RWPE1 (cell line): ENCODE results near the gene SLC44A4.
A peak's percentile ranks its signal among the peaks of the same experiment; 100 is the strongest.
"Not testable (repeated sequence)": the region's sequence is repeated elsewhere in the genome, so short reads cannot be mapped to it uniquely, and the experiment has no call there.

Experiments
- CTCF ChIA-PET: fragments of 350-600 bp; sonication (Branson Sonifier 250); formaldehyde crosslinking; extraction: SDS; loops from one replicate; lab custom pipeline; 2021; lab: Yijun Ruan, JAX
- POLR2A ChIA-PET: fragments of 400-600 bp; formaldehyde crosslinking; extraction: SDS; loops from one replicate; lab custom pipeline; 2020; ENCODE audit warnings: antibody characterized with exemption; ENCODE audit not compliant: low non-redundant PET; lab: Yijun Ruan, JAX
- DNase-seq: peaks from one replicate; pipeline ENCODE4 v3.0.0; 2012; ENCODE audit warnings: low spot score
- H3K27ac ChIP-seq: fragments of 450-650 bp; 2 replicates; pipeline ENCODE4 v1.5.1; 2017
- TF ChIP-seq, protein P1 (sequence below): fragments of 450-650 bp; conservative IDR thresholded peaks from 2 replicates; pipeline ENCODE4 v1.5.1; 2017; ENCODE audit warnings: low read depth, mild to moderate bottlenecking

The SLC44A4 gene

DNA sequence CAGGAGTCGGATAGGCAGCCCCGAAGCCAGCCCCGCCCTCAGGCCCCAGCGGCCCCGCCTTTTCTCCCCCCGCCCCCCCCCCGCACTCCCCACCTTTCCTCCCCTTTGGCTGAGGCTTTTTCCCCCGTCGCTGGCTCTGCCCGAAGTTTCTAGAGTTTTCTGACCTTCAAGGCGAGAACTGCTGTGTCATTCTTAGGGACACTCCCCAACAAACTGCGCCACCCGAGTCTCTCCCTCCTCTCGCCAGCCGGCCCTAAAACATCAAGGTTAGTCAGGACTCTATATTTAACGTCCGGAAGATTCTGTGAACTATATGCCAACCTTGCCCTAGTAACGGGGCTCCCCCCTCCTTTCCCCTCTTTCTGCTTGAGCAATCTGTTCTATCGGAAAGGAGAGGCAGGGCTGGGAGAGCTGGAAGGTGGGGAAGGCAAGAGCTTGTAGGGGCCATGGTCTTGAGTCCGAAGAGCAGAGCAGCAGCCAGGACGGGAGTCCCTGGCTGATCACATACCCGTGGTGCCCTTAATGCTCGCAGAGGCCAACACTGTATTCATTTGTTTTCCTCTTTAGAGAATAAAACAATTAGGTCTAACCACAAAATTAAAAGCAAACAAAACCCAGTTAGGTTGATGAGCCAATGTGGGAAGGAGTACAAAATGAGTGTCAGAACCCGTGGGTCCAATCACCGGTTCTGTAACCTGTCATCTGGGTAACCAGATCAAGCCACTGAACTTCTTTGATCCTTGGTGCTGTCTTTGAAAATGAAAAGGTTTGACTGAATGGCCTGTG is 56.6 kb downstream of the SLC44A4 start:
- H3K27ac ChIP-seq = peak overlapping the region; percentile 99
- DNase-seq = peak; percentile 59
- TF ChIP-seq, protein P1, sequence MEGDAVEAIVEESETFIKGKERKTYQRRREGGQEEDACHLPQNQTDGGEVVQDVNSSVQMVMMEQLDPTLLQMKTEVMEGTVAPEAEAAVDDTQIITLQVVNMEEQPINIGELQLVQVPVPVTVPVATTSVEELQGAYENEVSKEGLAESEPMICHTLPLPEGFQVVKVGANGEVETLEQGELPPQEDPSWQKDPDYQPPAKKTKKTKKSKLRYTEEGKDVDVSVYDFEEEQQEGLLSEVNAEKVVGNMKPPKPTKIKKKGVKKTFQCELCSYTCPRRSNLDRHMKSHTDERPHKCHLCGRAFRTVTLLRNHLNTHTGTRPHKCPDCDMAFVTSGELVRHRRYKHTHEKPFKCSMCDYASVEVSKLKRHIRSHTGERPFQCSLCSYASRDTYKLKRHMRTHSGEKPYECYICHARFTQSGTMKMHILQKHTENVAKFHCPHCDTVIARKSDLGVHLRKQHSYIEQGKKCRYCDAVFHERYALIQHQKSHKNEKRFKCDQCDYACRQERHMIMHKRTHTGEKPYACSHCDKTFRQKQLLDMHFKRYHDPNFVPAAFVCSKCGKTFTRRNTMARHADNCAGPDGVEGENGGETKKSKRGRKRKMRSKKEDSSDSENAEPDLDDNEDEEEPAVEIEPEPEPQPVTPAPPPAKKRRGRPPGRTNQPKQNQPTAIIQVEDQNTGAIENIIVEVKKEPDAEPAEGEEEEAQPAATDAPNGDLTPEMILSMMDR = no peak
- ChIA-PET POLR2A (interaction anchor here (0.5 to 0.7 kb wide), 2 partner anchors 14 to 16 kb away, joined by 3 read pairs; no protein-coding TSS in a partner anchor), CTCF (no interaction called here)

DNA sequence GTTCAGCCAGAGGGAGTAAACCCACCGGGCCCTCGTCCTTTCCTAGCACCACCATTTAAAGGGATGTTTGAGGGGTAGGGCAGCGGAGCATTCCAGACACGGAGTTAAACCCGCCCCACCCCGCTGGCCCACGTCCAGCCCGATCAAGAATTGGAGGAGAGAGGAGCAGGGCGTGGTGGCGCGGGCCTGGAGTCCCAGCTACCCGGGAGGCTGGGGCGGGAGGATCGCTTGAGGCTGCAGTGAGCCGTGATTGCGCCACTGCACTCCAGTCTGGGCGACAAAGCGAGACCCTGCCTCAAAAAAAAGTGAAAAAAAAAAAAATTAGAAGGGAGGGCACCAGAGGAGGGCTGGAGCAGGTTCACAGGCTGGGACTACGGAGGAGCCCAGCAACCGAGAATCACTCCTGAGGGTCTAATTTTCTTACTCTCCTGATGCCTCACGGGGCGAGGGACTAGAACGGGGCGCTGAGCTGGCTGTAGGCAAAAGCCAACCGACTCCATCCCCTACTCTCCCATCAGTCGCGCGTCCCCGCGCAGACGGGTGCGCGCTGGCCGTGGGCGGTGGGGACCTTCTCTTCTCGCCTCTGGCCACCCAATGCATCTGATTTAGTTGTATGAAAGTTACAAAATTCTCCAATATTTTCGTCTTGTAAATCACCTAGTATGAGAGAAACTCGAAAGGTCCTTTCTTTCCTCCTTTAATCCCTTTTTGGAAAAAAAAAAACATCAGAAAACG is 57.3 kb downstream of the SLC44A4 start:
- H3K27ac ChIP-seq = peak overlapping the region; percentile 99
- CTCF ChIA-PET = no interaction called here
- TF ChIP-seq, protein P1 = no peak
- peak; percentile 30 for DNase-seq
- POLR2A ChIA-PET = interaction anchor here (0.5 to 0.7 kb wide), 2 partner anchors 15 to 17 kb away, joined by 3 read pairs; no protein-coding TSS in a partner anchor

DNA sequence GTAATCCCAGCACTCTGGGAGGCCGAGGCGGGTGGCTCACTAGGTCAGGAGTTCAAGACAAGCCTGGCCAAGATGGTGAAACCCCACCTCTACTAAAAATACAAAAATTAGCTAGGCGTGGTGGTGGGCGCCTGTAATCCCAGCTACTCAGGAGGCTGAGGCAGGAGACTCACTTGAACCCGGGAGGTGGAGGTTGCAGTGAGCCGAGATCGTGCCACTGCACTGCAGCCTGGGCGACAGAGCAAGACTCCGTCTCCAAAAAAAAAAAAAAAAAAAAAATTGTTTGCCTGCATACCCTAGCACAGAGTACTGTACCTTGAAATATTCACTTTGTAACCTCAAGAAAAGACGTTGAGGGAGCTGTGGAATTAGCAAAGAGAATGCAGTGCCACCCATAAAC is 58.4 kb downstream of the SLC44A4 start:
- H3K27ac ChIP-seq = peak overlapping the region; percentile 69
- DNase-seq, POLR2A ChIA-PET: not testable (repeated sequence)
- CTCF ChIA-PET = interaction anchor here (0.6 kb wide), 2 partner anchors 9 to 52 kb away, joined by 3 to 4 read pairs; no protein-coding TSS in a partner anchor

DNA sequence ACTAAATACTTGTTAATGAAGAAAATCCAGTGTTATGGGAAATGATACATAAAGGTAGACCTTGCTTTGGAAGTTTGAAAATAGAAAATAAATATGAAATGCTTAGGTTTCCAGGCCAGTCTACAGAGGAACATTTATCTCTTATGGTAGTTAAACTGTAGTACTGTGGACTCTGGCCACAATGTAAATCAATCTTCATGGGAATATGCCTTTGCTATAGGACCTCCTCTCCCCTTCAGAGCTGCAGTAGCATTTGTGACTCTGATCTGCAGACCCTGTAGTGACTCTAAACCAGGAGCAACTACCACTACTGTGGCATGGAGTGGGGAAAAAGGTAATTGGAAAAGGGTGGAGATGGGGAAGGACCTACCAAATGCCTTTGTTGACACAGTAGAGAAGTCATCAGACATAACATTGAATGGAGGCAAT is 58.9 kb downstream of the SLC44A4 start:
- no peak for DNase-seq
- H3K27ac ChIP-seq = peak overlapping the region; percentile 69
- ChIA-PET POLR2A (no interaction called here), CTCF (interaction anchor here (0.6 kb wide), 2 partner anchors 10 to 52 kb away, joined by 3 to 4 read pairs; no protein-coding TSS in a partner anchor)
- TF ChIP-seq, protein P1 = no peak

DNA sequence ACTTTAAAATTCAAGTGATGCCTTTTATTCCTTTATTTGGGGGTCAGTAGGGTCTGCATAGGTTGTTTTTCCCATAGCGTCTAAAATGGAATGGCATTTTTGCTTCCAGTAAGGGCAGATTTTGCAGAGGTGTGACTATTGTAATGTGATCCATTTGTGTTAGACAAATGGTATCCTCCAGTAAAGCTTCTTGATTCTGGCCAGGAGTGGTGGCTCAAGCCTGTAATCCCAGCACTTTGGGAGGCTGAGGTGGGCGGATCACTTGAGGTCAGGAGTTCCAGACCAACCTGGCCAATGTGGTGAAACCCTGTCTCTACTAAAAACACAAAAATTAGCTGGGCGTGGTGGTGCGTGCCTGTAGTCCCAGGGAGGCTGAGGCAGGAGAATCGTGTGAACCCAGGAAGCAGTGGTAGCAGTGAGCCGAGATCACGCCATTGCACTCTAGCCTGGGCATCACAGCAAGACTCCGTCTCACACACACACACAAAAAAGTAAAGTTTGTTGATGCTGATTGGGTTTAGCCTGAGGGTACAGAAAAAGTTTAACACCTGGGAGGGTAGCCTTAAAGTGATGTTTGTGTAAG is 60.8 kb downstream of the SLC44A4 start:
- ChIA-PET POLR2A (interaction anchor here (0.5 to 1.0 kb wide), 3 partner anchors 9 to 13 kb away, joined by 3 to 4 read pairs (median 3); partner anchors contain the start of genes HSPA1B and LSM2), CTCF (interaction anchor here (0.6 to 1.0 kb wide), 2 partner anchors 13 to 40 kb away, joined by 3 to 11 read pairs; no protein-coding TSS in a partner anchor)
- not testable (repeated sequence) for DNase-seq
- peak overlapping the region; percentile 81 for H3K27ac ChIP-seq

DNA sequence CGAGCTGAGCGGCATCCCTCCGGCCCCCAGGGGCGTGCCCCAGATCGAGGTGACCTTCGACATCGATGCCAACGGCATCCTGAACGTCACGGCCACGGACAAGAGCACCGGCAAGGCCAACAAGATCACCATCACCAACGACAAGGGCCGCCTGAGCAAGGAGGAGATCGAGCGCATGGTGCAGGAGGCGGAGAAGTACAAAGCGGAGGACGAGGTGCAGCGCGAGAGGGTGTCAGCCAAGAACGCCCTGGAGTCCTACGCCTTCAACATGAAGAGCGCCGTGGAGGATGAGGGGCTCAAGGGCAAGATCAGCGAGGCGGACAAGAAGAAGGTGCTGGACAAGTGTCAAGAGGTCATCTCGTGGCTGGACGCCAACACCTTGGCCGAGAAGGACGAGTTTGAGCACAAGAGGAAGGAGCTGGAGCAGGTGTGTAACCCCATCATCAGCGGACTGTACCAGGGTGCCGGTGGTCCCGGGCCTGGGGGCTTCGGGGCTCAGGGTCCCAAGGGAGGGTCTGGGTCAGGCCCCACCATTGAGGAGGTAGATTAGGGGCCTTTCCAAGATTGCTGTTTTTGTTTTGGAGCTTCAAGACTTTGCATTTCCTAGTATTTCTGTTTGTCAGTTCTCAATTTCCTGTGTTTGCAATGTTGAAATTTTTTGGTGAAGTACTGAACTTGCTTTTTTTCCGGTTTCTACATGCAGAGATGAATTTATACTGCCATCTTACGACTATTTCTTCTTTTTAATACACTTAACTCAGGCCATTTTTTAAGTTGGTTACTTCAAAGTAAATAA is 61.5 kb downstream of the SLC44A4 start:
- peak overlapping the region; percentile 81 for H3K27ac ChIP-seq
- DNase-seq = not testable (repeated sequence)
- ChIA-PET POLR2A (interaction anchor here (0.5 to 0.7 kb wide), 2 partner anchors 11 to 14 kb away, joined by 3 read pairs; partner anchors contain the start of gene LSM2), CTCF (interaction anchor here (0.6 to 1.0 kb wide), 2 partner anchors 14 to 39 kb away, joined by 3 to 11 read pairs; no protein-coding TSS in a partner anchor)
